HCT116 (cell line): ENCODE measurements around the gene MSH6. TPM values are rescaled to one million over a fixed set of nuclear protein-coding genes. Genes with fewer than 3 reads are reported as not detected.

ENCODE experiments used
- ATAC-seq: fragments of 200-7000 bp; cut with Tn5 transposase; 2 replicates; pipeline ENCODE4 v1.9.1; 2020; ENCODE audit warnings: mild to moderate bottlenecking, moderate library complexity
- BruUV-seq: library from RNA; stranded (reverse); fragments of 400-500 nt; replicated peaks from 2 replicates; lab custom pipeline; 2021; lab: Mats Ljungman, UMichigan
- CTCF ChIA-PET: fragments of 300-600 bp; sonication (Branson Sonifier 250); formaldehyde crosslinking; loops from one replicate; lab custom pipeline; 2021; ENCODE audit warnings: antibody characterized with exemption; lab: Charles Lee
- POLR2A ChIA-PET: fragments of 300-600, 350-600 bp; sonication (Branson Sonifier 250); formaldehyde crosslinking; loops from one replicate; lab custom pipeline; 2021; ENCODE audit warnings: antibody characterized with exemption; lab: Charles Lee
- RAD21 ChIA-PET, 2 experiments: fragments of 300-600 bp; sonication (Branson Sonifier 250); formaldehyde crosslinking; loops; one replicate each; lab custom pipeline; 2023; ENCODE audit warnings: low total read pairs in 2 of 2; ENCODE audit not compliant: uncharacterized antibody in 2 of 2, unreplicated experiment in 2 of 2, low non-redundant PET in 1 of 2; lab: Charles Lee
- DNase-seq: peaks from one replicate; pipeline ENCODE4 v3.0.0-alpha.2; 2010; ENCODE audit warnings: low read depth, low spot score
- H2AFZ ChIP-seq: fragments of 200-600 bp; shearing (Covaris generic), sonication (generic); 2 replicates; pipeline ENCODE4 v1.6.1; 2017; ENCODE audit warnings: low read depth, mixed run types, mixed read lengths, antibody characterized with exemption, low read length; ENCODE audit not compliant: poor library complexity, severe bottlenecking
- H3K27ac ChIP-seq: 2 replicates; pipeline ENCODE4 v1.5.1; 2012; ENCODE audit warnings: low read depth, low read length
- H3K27me3 ChIP-seq: fragments of 200-600 bp; sonication (generic); 2 replicates; pipeline ENCODE4 v1.6.1; 2016; ENCODE audit warnings: mixed run types, low read length, mixed read lengths; ENCODE audit not compliant: insufficient read depth
- H3K36me3 ChIP-seq, 2 experiments: fragments of 200-500 bp in 1 of 2; fragments of 200-600 bp in 1 of 2; sonication (Bioruptor generic) in 1 of 2; sonication (generic) in 1 of 2; 2 replicates each; pipeline versions ENCODE4 v1.5.1 to v1.6.1; 2014 to 2016; ENCODE audit warnings: low read length in 2 of 2, inconsistent platforms in 1 of 2, mixed read lengths in 1 of 2, mixed run types in 1 of 2; ENCODE audit not compliant: insufficient read depth in 2 of 2, control insufficient read depth in 1 of 2
- H3K4me1 ChIP-seq, 2 experiments: fragments of 200-600 bp in 1 of 2; sonication (generic) in 1 of 2; 2 replicates each; pipeline versions ENCODE4 v1.5.1 to v1.6.1; 2012 to 2017; ENCODE audit warnings: low read length in 2 of 2, inconsistent platforms in 1 of 2, mild to moderate bottlenecking in 1 of 2, mixed read lengths in 1 of 2, mixed run types in 1 of 2, moderate library complexity in 1 of 2; ENCODE audit not compliant: insufficient read depth in 2 of 2, control insufficient read depth in 1 of 2
- H3K4me2 ChIP-seq: fragments of 200-600 bp; sonication (generic); 2 replicates; pipeline ENCODE4 v1.6.1; 2017; ENCODE audit warnings: mixed run types, low read length, mixed read lengths
- H3K4me3 ChIP-seq, 2 experiments: fragments of 200-600 bp in 1 of 2; sonication (generic) in 1 of 2; replicated peaks in 1 of 2; 2 replicates each; pipeline ENCODE4 v1.5.1; 2011 to 2016; ENCODE audit warnings: low read length in 2 of 2, control low read depth in 1 of 2, low read depth in 1 of 2, mild to moderate bottlenecking in 1 of 2, mixed read lengths in 1 of 2, mixed run types in 1 of 2
- H3K79me2 ChIP-seq: fragments of 200-600 bp; sonication (generic); 2 replicates; pipeline ENCODE4 v1.6.1; 2017; ENCODE audit warnings: mild to moderate bottlenecking, mixed run types, low read length, moderate library complexity, mixed read lengths; ENCODE audit not compliant: insufficient read depth
- H3K9ac ChIP-seq: fragments of 200-600 bp; sonication (generic); 2 replicates; pipeline ENCODE4 v1.6.1; 2016; ENCODE audit warnings: low read length, mixed read lengths
- H3K9me2 ChIP-seq: fragments of 200-600 bp; sonication (generic), shearing (Covaris generic); 2 replicates; pipeline ENCODE4 v1.6.1; 2017; ENCODE audit warnings: mixed run types, mild to moderate bottlenecking, moderate library complexity; ENCODE audit not compliant: insufficient read depth
- H3K9me3 ChIP-seq, 2 experiments: fragments of 200-500 bp in 1 of 2; fragments of 200-600 bp in 1 of 2; sonication (Bioruptor generic) in 1 of 2; sonication (generic) in 1 of 2; 2 replicates each; pipeline ENCODE4 v1.6.1; 2014 to 2017; ENCODE audit warnings: low read length in 2 of 2, mixed read lengths in 2 of 2, inconsistent platforms in 1 of 2, low read depth in 1 of 2, mild to moderate bottlenecking in 1 of 2, mixed run types in 1 of 2, moderate library complexity in 1 of 2; ENCODE audit not compliant: control insufficient read depth in 1 of 2, insufficient read depth in 1 of 2
- H4K20me1 ChIP-seq: fragments of 200-600 bp; sonication (generic), shearing (Covaris generic); 2 replicates; pipeline ENCODE4 v1.6.1; 2017; ENCODE audit warnings: mixed run types, mild to moderate bottlenecking, moderate library complexity; ENCODE audit not compliant: insufficient read depth
- CBX3 ChIP-seq: IDR thresholded peaks from 2 replicates; pipeline ENCODE4 v1.6.1; 2012; ENCODE audit warnings: low read depth
- CEBPB ChIP-seq: IDR thresholded peaks from 2 replicates; pipeline ENCODE4 v1.6.1; 2012; ENCODE audit warnings: low read depth
- EGR1 ChIP-seq: IDR thresholded peaks from 2 replicates; pipeline ENCODE4 v1.6.1; 2012; ENCODE audit warnings: low read depth
- ELF1 ChIP-seq: IDR thresholded peaks from 2 replicates; pipeline ENCODE4 v1.6.1; 2012; ENCODE audit warnings: low read depth, borderline replicate concordance
- EZH2phosphoT487 ChIP-seq: fragments of 200-600 bp; IDR thresholded peaks from 2 replicates; pipeline ENCODE4 v1.6.1; 2018; ENCODE audit warnings: antibody characterized with exemption, borderline replicate concordance
- FOSL1 ChIP-seq: IDR thresholded peaks from 2 replicates; pipeline ENCODE4 v1.6.1; 2012; ENCODE audit warnings: low read depth
- JUND ChIP-seq: IDR thresholded peaks from 2 replicates; pipeline ENCODE4 v1.6.1; 2012
- MAX ChIP-seq: IDR thresholded peaks from 2 replicates; pipeline ENCODE4 v1.6.1; 2012
- POLR2A ChIP-seq: IDR thresholded peaks from 2 replicates; pipeline ENCODE4 v1.7.0; 2011; ENCODE audit warnings: borderline replicate concordance; ENCODE audit not compliant: insufficient read depth, insufficient read length; ENCODE audit errors: extremely low read depth
- POLR2AphosphoS5 ChIP-seq: IDR thresholded peaks from 2 replicates; pipeline ENCODE4 v1.6.1; 2011; ENCODE audit warnings: mild to moderate bottlenecking, low read depth, low read length, moderate library complexity
- RAD21 ChIP-seq: IDR thresholded peaks from 2 replicates; pipeline ENCODE4 v1.6.1; 2012; ENCODE audit warnings: low read depth, mild to moderate bottlenecking
- REST ChIP-seq: IDR thresholded peaks from 2 replicates; pipeline ENCODE4 v1.6.1; 2012; ENCODE audit warnings: low read depth
- SIN3A ChIP-seq: IDR thresholded peaks from 2 replicates; pipeline ENCODE4 v1.6.1; 2012; ENCODE audit warnings: low read depth
- SP1 ChIP-seq: IDR thresholded peaks from 2 replicates; pipeline ENCODE4 v1.6.1; 2012; ENCODE audit warnings: low read depth
- ZBTB33 ChIP-seq: IDR thresholded peaks from 2 replicates; pipeline ENCODE4 v1.6.1; 2011; ENCODE audit warnings: mild to moderate bottlenecking, low read length, moderate library complexity; ENCODE audit not compliant: insufficient replicate concordance; ENCODE audit errors: extremely low read depth
- ZFX ChIP-seq: fragments of 450-650 bp; IDR thresholded peaks from 2 replicates; pipeline ENCODE4 v1.6.1; 2017
- intact Hi-C: fragments of 100-400 bp; cut with micrococcal nuclease; formaldehyde crosslinking; loops from 2 replicates; pipeline ENCODE4 v1.10.0; 2022
- total RNA-seq: library from RNA; stranded (reverse); gene quantifications from one replicate; pipeline ENCODE4 v1.2.1, GENCODE V29; 2021; ENCODE audit not compliant: unreplicated experiment

MSH6 gene
- total RNA-seq, 1 experiment from 2014 or later = 71.2 TPM

GRCh38 chr2:47735136-47735869 lies 47.6 kb upstream of the MSH6 start:
- no peak overlapping the region for H3K27ac ChIP-seq
- H3K9ac ChIP-seq = no peak overlapping the region
- no peaks in the 10 kb centered on the region for H3K9me3 ChIP-seq
- CTCF ChIA-PET = no interaction called here
- no peaks in the 10 kb centered on the region for H3K27me3 ChIP-seq
- RAD21 ChIA-PET = no interaction called here
- H2AFZ ChIP-seq = no peak overlapping the region
- H3K36me3 ChIP-seq = no peaks in the 10 kb centered on the region
- POLR2A ChIA-PET = no interaction called here
- no TSS peak for BruUV-seq
- no peaks in the 10 kb centered on the region for H3K9me2 ChIP-seq
- no peaks in the 10 kb centered on the region for H4K20me1 ChIP-seq
- H3K4me3 ChIP-seq = no peak overlapping the region
- H3K79me2 ChIP-seq = no peaks in the 10 kb centered on the region
- ATAC-seq (no peak), DNase-seq (no peak)
- H3K4me1 ChIP-seq = no peaks in the 10 kb centered on the region
- H3K4me2 ChIP-seq = no peak overlapping the region
- intact Hi-C loops = no loop called here
- TF ChIP-seq FOSL1 (no peak), ZFX (no peak), SIN3A (no peak), MAX (no peak), EZH2phosphoT487 (no peak), REST (no peak), SP1 (no peak), POLR2A (no peak), CBX3 (no peak), JUND (no peak), EGR1 (no peak), ZBTB33 (no peak), ELF1 (no peak), POLR2AphosphoS5 (no peak), RAD21 (no peak), CEBPB (no peak)
